Tibial nerve (tissue), 4 donors: ENCODE measurements around the gene ATAD3B. TPM values are rescaled to one million over a fixed set of nuclear protein-coding genes. Genes with fewer than 3 reads are reported as not detected.

Source experiments
- DNase-seq, 2 donors: peaks; one replicate each; pipeline ENCODE4 v3.0.0-alpha.2; 2019; ENCODE audit warnings: low spot score in 2 of 2
- H3K27ac ChIP-seq, 4 donors: fragments of 200-600 bp; sonication (generic) in 3 of 4; one replicate each; pipeline ENCODE4 v1.5.1; 2017 to 2019; ENCODE audit warnings: mild to moderate bottlenecking in 1 of 4
- H3K27me3 ChIP-seq, 2 donors: fragments of 200-600 bp; sonication (generic) in 1 of 2; one replicate each; pipeline versions ENCODE4 v1.5.1 to v1.6.0; 2017 to 2019
- H3K36me3 ChIP-seq, 3 donors: fragments of 200-600 bp; sonication (generic); one replicate each; pipeline ENCODE4 v1.5.1; 2018 to 2019
- H3K4me1 ChIP-seq, 4 donors: fragments of 200-600 bp; sonication (generic) in 3 of 4; one replicate each; pipeline ENCODE4 v1.5.1; 2017 to 2019
- H3K4me3 ChIP-seq, 4 donors: fragments of 200-600 bp; sonication (generic) in 3 of 4; one replicate each; pipeline ENCODE4 v1.5.1; 2017 to 2019; ENCODE audit warnings: mild to moderate bottlenecking in 1 of 4, moderate library complexity in 1 of 4
- H3K9me3 ChIP-seq, 4 donors: fragments of 200-600 bp; sonication (generic) in 3 of 4; one replicate each; pipeline ENCODE4 v1.5.1; 2017 to 2019
- CTCF ChIP-seq, 5 experiments: fragments of 200-600 bp in 3 of 5; fragments of 450-650 bp in 2 of 5; sonication (generic) in 3 of 5; IDR thresholded peaks; one replicate each; pipeline ENCODE4 v1.5.1; 2016 to 2019; ENCODE audit warnings: antibody characterized with exemption in 5 of 5, mild to moderate bottlenecking in 3 of 5, moderate library complexity in 2 of 5
- EP300 ChIP-seq, 2 donors: sonication (generic); formaldehyde crosslinking; IDR thresholded peaks; one replicate each; pipeline ENCODE4 v1.6.1; 2017; ENCODE audit warnings: antibody characterized with exemption in 2 of 2, mild to moderate bottlenecking in 1 of 2
- POLR2A ChIP-seq, 2 donors: fragments of 450-650 bp; IDR thresholded peaks; one replicate each; pipeline ENCODE4 v1.6.1; 2017; ENCODE audit warnings: antibody characterized with exemption in 2 of 2, mild to moderate bottlenecking in 2 of 2, moderate library complexity in 2 of 2
- WGBS, 2 donors: methylation state at CpG; one replicate each; pipeline ENCODE4 v1.1.5; 2018; 5-methylcytosine and 5-hydroxymethylcytosine counted together
- total RNA-seq, 4 donors: library from RNA; depleted of rRNA; stranded (reverse); fragments of >200 nt; gene quantifications; one replicate each; pipeline ENCODE4 v1.1.0, GENCODE V29; 2016

Gene ATAD3B
- total RNA-seq, 4 donors from 2014 or later = 18.4 to 48.9 (median 22.5) TPM

DNA sequence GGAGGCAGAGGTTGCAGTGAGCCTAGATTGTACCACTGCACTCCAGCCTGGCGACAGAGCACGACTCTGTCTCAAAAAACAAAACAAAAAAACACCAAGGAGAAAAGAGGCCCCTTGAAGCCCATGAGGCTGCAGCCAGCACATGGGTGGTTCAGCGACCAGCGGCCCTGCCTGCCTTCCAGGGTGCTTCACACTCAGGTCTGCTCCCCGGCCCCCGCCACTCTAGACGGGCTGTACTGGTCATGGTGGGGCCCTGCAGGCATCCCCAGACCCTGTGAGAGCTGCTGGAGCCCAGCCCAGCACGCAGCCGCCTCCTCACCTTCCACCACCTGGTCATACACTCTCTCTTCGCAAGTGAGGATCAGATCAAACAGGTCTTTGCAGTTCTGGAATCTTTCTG lies 73.0 kb downstream of the ATAD3B start:
- DNase-seq = no peak
- peaks cover 0 to 11% (median 5%) of the 10 kb centered on the region in 4 donors for H3K4me1 ChIP-seq
- WGBS, 2 donors = 87 to 90% methylated on average over 10 of the region's 10 CpGs
- H3K27ac ChIP-seq = no peak overlapping the region
- no peak overlapping the region for H3K4me3 ChIP-seq
- TF ChIP-seq CTCF (IDR thresholded peaks at IDR 0.05) (no peak), POLR2A (IDR thresholded peaks at IDR 0.05) (no peak), EP300 (IDR thresholded peaks at IDR 0.05) (no peak)
- no peaks in the 10 kb centered on the region for H3K9me3 ChIP-seq
- no peaks in the 10 kb centered on the region for H3K27me3 ChIP-seq
- peaks cover 0 to 45% (median 3%) of the 10 kb centered on the region in 3 donors for H3K36me3 ChIP-seq

Other genes with a start within 250 kb of the ATAD3B start
- gene SDF4, start 239.8 kb upstream of the ATAD3B start, total RNA-seq = 100 to 1,000 TPM in 3 of 4 donors, 10 to 100 TPM in 1; 93.3 to 170 (median 110) TPM
- gene B3GALT6, start 239.5 kb upstream of the ATAD3B start, total RNA-seq = 10 to 100 TPM; 13.3 to 24.0 (median 21.4) TPM
- 1 to 10 TPM in 3 of 4 donors, under 1 TPM in 1; 0.84 to 3.0 (median 1.8) TPM for gene C1QTNF12, start 225.0 kb upstream of the ATAD3B start, total RNA-seq
- gene UBE2J2, start 197.9 kb upstream of the ATAD3B start, total RNA-seq = 10 to 100 TPM; 42.2 to 61.0 (median 53.5) TPM
- gene SCNN1D, start 191.3 kb upstream of the ATAD3B start, total RNA-seq = 10 to 100 TPM in 2 of 4 donors, 1 to 10 TPM in 2; 5.4 to 14.9 (median 9.8) TPM
- 100 to 1,000 TPM in 1 of 4 donors, 10 to 100 TPM in 3; 34.3 to 125 (median 69.6) TPM for gene ACAP3, start 163.8 kb upstream of the ATAD3B start, total RNA-seq
- gene PUSL1, start 163.2 kb upstream of the ATAD3B start, total RNA-seq = 10 to 100 TPM; 17.5 to 22.2 (median 19.7) TPM
- 100 to 1,000 TPM; 118 to 241 (median 157) TPM for gene INTS11, start 147.1 kb upstream of the ATAD3B start, total RNA-seq
- gene CPTP, start 147.0 kb upstream of the ATAD3B start, total RNA-seq = 10 to 100 TPM; 12.0 to 24.9 (median 18.8) TPM
- 1 to 10 TPM in 1 of 4 donors, under 1 TPM in 3; 0.21 to 1.2 (median 0.63) TPM for gene TAS1R3, start 140.5 kb upstream of the ATAD3B start, total RNA-seq
- gene DVL1, start 122.3 kb upstream of the ATAD3B start, total RNA-seq = 100 to 1,000 TPM; 130 to 191 (median 144) TPM
- gene MXRA8, start 113.2 kb upstream of the ATAD3B start, total RNA-seq = 100 to 1,000 TPM; 351 to 659 (median 448) TPM
- 100 to 1,000 TPM in 3 of 4 donors, 10 to 100 TPM in 1; 63.9 to 128 (median 105) TPM for gene AURKAIP1, start 96.6 kb upstream of the ATAD3B start, total RNA-seq
- 100 to 1,000 TPM; 311 to 362 (median 339) TPM for gene CCNL2, start 72.4 kb upstream of the ATAD3B start, total RNA-seq
- 100 to 1,000 TPM in 3 of 4 donors, 10 to 100 TPM in 1; 84.9 to 165 (median 139) TPM for gene MRPL20, start 64.5 kb upstream of the ATAD3B start, total RNA-seq
- gene ANKRD65, start 50.5 kb upstream of the ATAD3B start, total RNA-seq = 10 to 100 TPM; 13.8 to 32.6 (median 19.4) TPM
- 100 to 1,000 TPM; 142 to 261 (median 161) TPM for gene VWA1, start 36.1 kb upstream of the ATAD3B start, total RNA-seq
- 1 to 10 TPM in 3 of 4 donors, under 1 TPM in 1; 0.42 to 9.9 (median 3.2) TPM for gene ATAD3C, start 22.1 kb upstream of the ATAD3B start, total RNA-seq
- 10 to 100 TPM; 19.6 to 47.4 (median 27.0) TPM for gene ATAD3A, start 40.4 kb downstream of the ATAD3B start, total RNA-seq
- gene TMEM240, start 68.9 kb downstream of the ATAD3B start, total RNA-seq = 10 to 100 TPM in 1 of 4 donors, 1 to 10 TPM in 2, not detected in 1; 4.0 to 27.3 (median 5.1) TPM
- gene SSU72, start 103.1 kb downstream of the ATAD3B start, total RNA-seq = 100 to 1,000 TPM; 129 to 161 (median 146) TPM
- 1 to 10 TPM; 1.4 to 3.0 (median 2.0) TPM for gene FNDC10, start 128.4 kb downstream of the ATAD3B start, total RNA-seq
- gene MIB2, start 143.7 kb downstream of the ATAD3B start, total RNA-seq = 100 to 1,000 TPM in 1 of 4 donors, 10 to 100 TPM in 3; 50.5 to 108 (median 98.6) TPM
- 1 to 10 TPM; 1.2 to 6.6 (median 3.8) TPM for gene MMP23B, start 160.4 kb downstream of the ATAD3B start, total RNA-seq
- 10 to 100 TPM; 12.6 to 31.8 (median 24.7) TPM for gene CDK11B, start 187.2 kb downstream of the ATAD3B start, total RNA-seq
- gene SLC35E2B, start 221.0 kb downstream of the ATAD3B start, total RNA-seq = 10 to 100 TPM; 38.2 to 67.8 (median 46.1) TPM